ENCODE measurements around the gene ASPDH.

Gene ASPDH

DNA sequence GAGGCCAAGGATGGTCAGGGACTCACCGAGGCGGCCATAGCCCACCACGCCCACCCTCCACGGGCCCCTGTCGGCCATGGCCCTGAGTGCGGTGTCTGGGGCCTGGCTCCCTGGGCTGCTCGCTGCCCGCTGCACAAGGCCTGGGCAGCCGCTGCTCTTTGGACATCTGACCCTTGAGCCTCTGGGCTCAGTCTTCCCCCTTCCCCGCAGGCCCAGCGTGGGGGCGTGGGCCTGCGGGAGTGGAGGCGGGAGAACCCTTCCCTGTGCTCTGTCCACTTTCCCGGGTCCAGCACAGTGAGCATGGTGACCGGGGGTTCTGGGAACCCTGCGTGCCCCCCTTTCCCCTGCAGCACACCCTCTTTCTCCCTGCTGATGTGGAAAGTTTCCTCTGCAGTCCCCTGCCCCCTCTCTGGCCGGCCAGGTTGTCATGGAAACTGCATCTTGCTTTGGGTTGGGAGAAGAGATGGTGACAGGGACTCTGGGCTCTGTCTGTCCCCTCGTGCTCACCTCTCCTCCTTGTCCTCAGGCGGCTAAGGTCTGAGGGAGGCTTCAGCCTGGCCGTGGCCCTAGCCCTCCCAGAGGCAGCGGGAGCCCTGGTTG, at the start of gene ASPDH:
ASPDH (minus strand) TSS at position 168 of the 600 bp plus-strand sequence; CDS start at position 78, 90 bp downstream.
- no peak for DNase-seq (ENCODE audit: extremely low read depth in 1 of 2, low read depth in 1 of 2)

GRCh38 chr19:50562996-50563395, 49.3 kb upstream of the ASPDH start:
- DNase-seq (ENCODE audit: extremely low read depth in 1 of 2, low read depth in 1 of 2), result no peak

DNA sequence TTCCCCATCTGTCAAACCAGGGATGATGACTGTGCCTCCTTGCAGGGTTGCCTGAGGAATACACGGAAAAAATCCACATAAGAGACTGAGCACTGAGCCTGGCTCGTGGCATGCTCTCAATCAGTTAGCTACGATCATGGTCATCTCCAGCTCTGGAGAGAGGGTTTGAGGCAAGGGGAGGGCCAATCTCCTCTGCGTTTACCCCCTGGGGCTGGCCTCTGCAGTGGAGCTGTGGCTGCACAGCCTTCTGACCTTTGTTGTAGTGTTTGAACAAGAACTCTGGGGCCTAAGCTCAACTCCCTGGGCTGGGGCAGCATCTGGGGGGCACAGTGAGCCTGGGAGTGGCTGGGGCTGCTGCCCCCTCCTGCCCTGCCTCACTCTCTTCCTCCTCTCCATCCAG, 48.6 kb upstream of the ASPDH start:
- no peak for DNase-seq (ENCODE audit: extremely low read depth in 1 of 2, low read depth in 1 of 2)

GRCh38 chr19:50559636-50560035, 45.9 kb upstream of the ASPDH start:
- DNase-seq (ENCODE audit: extremely low read depth in 1 of 2, low read depth in 1 of 2), result no peak

GRCh38 chr19:50558449-50558848, 44.7 kb upstream of the ASPDH start:
- no peak for DNase-seq (ENCODE audit: extremely low read depth in 1 of 2, low read depth in 1 of 2)

DNA sequence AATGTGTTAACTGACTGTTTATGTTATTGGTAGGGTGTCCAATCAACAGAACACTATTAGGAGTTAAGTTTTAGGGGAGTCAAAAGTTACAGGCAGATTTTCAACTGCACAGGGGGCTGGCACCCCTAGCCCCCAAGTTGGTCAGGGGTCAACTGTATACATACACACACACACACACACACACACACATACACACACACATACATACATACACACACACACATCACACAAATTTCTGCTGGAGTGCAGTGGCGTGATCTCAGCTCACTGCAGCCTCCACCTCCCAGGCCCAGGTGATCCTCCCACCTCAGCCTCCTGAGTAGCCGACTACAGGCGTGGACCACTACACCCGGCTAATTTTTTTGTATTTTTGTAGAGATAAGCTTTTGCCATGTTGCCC, 44.3 kb upstream of the ASPDH start:
- no peak for DNase-seq (ENCODE audit: extremely low read depth in 1 of 2, low read depth in 1 of 2)

DNA sequence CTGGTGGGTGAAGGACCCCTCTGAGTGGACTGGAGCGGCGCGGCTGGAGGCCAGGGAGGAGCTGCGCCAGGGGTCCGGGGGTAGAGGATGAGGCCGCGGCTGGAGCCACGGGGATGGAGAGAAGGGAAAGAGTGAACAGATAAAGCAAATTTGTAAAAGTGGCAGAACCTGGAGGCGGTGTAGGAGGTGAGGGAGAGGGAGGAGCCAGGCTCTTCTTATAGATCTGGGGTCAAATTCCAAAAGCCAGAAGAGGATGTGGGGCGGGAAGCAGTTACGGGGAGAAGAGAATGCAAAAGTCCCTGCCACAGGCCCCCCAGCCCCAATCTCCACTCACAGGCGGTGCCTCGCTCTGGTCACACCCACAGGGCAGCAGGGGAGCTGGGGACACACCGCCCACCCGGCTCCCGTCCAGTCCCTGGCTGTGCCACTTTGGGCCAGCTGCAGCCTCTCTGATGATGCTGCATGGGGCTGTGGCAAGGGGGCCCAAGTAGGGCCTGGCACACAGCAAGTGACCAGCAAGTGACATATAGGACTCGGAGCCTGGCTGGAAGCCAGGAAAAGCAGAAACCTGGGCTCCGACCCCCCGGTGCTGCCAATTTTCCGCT, 43.4 kb upstream of the ASPDH start:
- DNase-seq (ENCODE audit: extremely low read depth in 1 of 2, low read depth in 1 of 2), result no peak

DNA sequence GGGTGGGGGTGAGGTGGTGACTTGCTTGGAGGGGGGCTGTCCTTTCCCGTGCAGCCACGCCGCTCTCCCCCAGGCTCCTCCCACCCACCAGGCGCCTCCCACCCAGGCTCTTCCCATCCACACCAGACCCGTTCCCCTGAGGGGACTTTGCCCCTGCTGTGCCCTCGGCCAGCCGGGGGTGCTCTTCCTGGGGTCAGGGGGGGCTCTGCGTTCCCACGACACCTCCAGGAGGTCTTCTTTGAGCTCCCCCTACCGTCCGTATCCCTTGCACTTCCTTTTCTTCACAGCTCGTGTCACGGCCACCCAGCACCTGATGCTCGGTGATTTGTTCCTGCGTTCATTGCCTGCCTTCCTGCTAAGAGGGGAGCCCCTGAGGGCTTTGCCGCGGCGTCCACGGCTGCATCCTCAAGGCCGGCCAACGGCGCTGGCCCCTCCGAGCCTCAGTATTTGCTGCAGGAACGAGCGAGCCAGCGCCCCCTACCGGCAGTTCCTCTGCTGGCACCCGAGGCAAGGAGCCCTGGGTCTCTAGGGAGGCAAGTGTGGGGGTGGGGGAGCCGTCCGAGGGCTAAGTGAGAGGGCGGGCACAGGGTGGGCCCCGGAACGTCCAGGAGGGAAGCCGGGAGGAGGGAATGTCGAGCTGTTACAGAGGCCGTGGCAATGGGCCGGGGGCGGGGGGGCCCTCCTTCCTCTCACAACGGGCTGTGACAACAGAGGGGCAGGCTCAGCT, 42.7 kb upstream of the ASPDH start:
- DNase-seq (ENCODE audit: extremely low read depth in 1 of 2, low read depth in 1 of 2), result peak; percentile 48 to 74

- DNase-seq (ENCODE audit: extremely low read depth in 1 of 2, low read depth in 1 of 2), result no peak
These were observed 42.0 kb upstream of the ASPDH start for GRCh38 chr19:50555450-50556281.

GRCh38 chr19:50555033-50555432, 41.3 kb upstream of the ASPDH start:
- no peak for DNase-seq (ENCODE audit: extremely low read depth in 1 of 2, low read depth in 1 of 2)

DNA sequence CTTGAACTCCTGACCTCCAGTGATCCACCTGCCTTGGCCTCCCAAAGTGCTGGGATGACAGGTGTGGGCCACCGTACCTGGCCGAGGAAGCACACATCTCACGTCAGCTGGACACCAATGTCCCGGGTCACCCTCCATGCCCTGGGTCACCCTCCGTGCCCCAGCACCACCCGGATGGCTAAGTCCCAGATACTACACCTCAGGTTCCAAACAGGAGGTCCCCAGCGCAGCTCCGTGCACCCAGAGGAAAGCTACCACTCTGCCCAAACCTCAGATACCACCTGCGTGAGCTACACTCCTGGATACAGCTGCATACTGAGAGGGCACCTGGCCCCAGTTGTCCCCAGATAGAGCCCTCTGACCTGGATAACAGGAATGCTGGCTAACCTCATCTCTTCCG, 40.5 kb upstream of the ASPDH start:
- no peak for DNase-seq (ENCODE audit: extremely low read depth in 1 of 2, low read depth in 1 of 2)

DNA sequence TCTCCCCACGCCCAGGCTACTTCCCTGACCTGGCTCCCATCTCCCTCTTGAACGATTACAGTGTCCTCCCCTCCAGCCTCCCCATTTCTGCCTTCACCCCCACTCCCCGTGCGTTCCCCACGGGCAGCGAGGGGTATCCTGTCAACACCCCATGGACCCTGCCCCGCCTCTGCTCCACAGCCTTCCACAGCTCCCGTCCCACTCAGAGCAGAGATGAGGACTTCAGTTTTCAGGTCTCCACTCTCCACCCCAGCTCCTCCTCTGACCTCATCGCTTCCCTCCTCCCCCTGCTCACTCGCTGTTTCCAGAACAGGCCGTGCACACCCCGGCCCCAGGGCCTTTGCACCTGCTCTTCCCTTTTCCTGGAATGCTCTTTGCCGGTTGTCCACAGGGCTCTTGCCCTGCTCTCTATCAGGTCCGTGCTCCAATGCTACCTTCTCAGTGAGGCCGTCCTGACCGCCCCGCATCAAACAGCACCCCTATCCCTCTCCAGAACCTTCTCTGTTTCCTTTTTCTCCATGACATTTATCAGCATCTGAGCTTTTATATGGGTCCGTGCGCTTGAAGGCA, 39.5 kb upstream of the ASPDH start:
- no peak for DNase-seq (ENCODE audit: extremely low read depth in 1 of 2, low read depth in 1 of 2)

GRCh38 chr19:50552540-50552939, 38.8 kb upstream of the ASPDH start:
- no peak for DNase-seq (ENCODE audit: extremely low read depth in 1 of 2, low read depth in 1 of 2)

- DNase-seq (ENCODE audit: extremely low read depth in 1 of 2, low read depth in 1 of 2), result no peak
These were observed 38.0 kb upstream of the ASPDH start for GRCh38 chr19:50551715-50552187.

GRCh38 chr19:50551034-50551714, 37.5 kb upstream of the ASPDH start:
- no peak for DNase-seq (ENCODE audit: extremely low read depth in 1 of 2, low read depth in 1 of 2)

- DNase-seq (ENCODE audit: extremely low read depth in 1 of 2, low read depth in 1 of 2), result no peak
These were observed 36.9 kb upstream of the ASPDH start for GRCh38 chr19:50550594-50550966.

DNA sequence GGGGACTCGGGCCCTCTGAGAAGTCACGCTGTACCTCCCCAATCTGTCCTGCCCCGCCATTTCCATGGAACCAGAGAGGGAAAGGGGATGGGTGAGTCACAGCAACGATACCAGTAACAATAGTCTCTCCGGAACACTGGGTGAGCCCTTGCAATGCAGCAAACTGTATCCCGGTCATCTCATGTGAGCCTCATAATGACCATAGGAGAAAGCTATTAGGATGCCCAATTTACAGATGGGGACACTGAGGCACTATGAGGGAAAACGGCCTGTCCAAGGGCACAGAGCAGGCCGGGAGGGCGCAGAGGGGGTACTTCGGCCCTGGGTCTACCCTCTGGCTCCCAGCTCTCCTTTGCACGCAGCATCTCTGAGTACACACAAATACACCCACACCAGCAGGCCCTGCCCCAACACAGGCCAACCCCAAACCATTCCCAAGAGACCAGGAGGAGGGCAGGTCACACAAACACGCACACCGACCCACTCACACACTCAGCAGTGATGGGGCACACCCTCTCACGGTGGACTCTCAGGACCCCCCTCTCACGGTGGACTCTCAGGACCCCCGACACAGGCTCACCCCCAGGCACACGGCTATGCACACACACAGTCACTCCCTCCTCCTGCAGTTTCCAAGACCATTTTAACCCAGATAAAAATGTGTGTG, 36.3 kb upstream of the ASPDH start:
- no peak for DNase-seq (ENCODE audit: extremely low read depth in 1 of 2, low read depth in 1 of 2)

- no peak for DNase-seq (ENCODE audit: extremely low read depth in 1 of 2, low read depth in 1 of 2)
These were observed 35.6 kb upstream of the ASPDH start for GRCh38 chr19:50549059-50549926.
